HepG2 (cell line): ENCODE data around the gene PPP1R7. TPM values are rescaled to one million over a fixed set of nuclear protein-coding genes. Genes with fewer than 3 reads are reported as not detected.

ENCODE experiments used
- CBX1 ChIP-seq: IDR thresholded peaks from one replicate; pipeline ENCODE4 v1.6.1; 2016; ENCODE audit warnings: antibody characterized with exemption, low read depth
- DNMT1 ChIP-seq: sonication (generic); formaldehyde crosslinking; IDR thresholded peaks from 2 replicates; pipeline ENCODE4 v1.5.1; 2020; ENCODE audit warnings: mild to moderate bottlenecking, missing genetic modification reagents
- HNRNPL ChIP-seq: fragments of 200-400 bp; formaldehyde crosslinking; IDR thresholded peaks from 2 replicates; pipeline ENCODE4 v1.6.1; 2017; ENCODE audit warnings: mild to moderate bottlenecking, low read depth, low read length
- HNRNPLL ChIP-seq: fragments of 200-400 bp; formaldehyde crosslinking; IDR thresholded peaks from 2 replicates; pipeline ENCODE4 v1.6.1; 2017; ENCODE audit warnings: mild to moderate bottlenecking, low read depth, low read length; ENCODE audit not compliant: poor library complexity, severe bottlenecking
- RCOR2 ChIP-seq: IDR thresholded peaks from 2 replicates; pipeline ENCODE4 v1.6.1; 2016; ENCODE audit warnings: missing biosample characterization, missing genetic modification reagents
- TARDBP ChIP-seq: sonication (generic); formaldehyde crosslinking; IDR thresholded peaks from 2 replicates; pipeline ENCODE4 v1.8.0; 2022; ENCODE audit warnings: mild to moderate bottlenecking, missing genetic modification reagents
- XRCC5 ChIP-seq: fragments of 200-400 bp; formaldehyde crosslinking; optimal IDR thresholded peaks from 2 replicates; pipeline ENCODE3; 2017; ENCODE audit warnings: mild to moderate bottlenecking, low read length
- ZNF773 ChIP-seq: sonication (generic); formaldehyde crosslinking; IDR thresholded peaks from 2 replicates; pipeline ENCODE4 v1.4.0; 2020; ENCODE audit warnings: missing genetic modification reagents, borderline replicate concordance
- ZSCAN29 ChIP-seq: sonication (generic); formaldehyde crosslinking; conservative IDR thresholded peaks from 2 replicates; pipeline ENCODE4 v1.4.0; 2020; ENCODE audit warnings: mild to moderate bottlenecking, missing genetic modification reagents
- polyA plus RNA-seq, 8 experiments: library from polyadenylated mRNA; depleted of rRNA in 3 of 8; stranded (reverse) in 7 of 8; unstranded in 1 of 8; fragments of >200 nt; fragmentation: Illumina TruSeq in 4 of 8; extraction: Trizol in 4 of 8; gene quantifications; 2 replicates each; pipeline versions ENCODE4 v1.2.1 to v1.2.3, GENCODE V29; 2011 to 2016; ENCODE audit warnings: low read depth in 4 of 8, missing spikeins in 1 of 8, mixed read lengths in 1 of 8; ENCODE audit not compliant: insufficient read depth in 1 of 8
- total RNA-seq, 5 experiments: library from RNA; depleted of rRNA; stranded (reverse); fragments of >200 nt; fragmentation: Illumina TruSeq; extraction: Trizol; gene quantifications; 2 replicates each; pipeline ENCODE4 v1.2.3, GENCODE V29; 2016; ENCODE audit warnings: low read depth in 1 of 5
- TF ChIP-seq, protein P1 (sequence below), 2 experiments: fragments of 450-650 bp in 1 of 2; sonication (generic) in 1 of 2; formaldehyde crosslinking in 1 of 2; IDR thresholded peaks; 2 replicates each; pipeline versions ENCODE4 v1.6.1 to v1.8.0; 2016 to 2022; ENCODE audit warnings: antibody characterized with exemption in 1 of 2, mild to moderate bottlenecking in 1 of 2, missing genetic modification reagents in 1 of 2
- TF ChIP-seq, protein P2 (sequence below): sonication (generic); formaldehyde crosslinking; IDR thresholded peaks from 2 replicates; pipeline ENCODE4 v1.5.0; 2020; ENCODE audit warnings: missing genetic modification reagents
- TF ChIP-seq, protein P3 (sequence below): sonication (generic); IDR thresholded peaks from 2 replicates; pipeline ENCODE4 v1.6.1; 2016; ENCODE audit warnings: low read depth, borderline replicate concordance
- TF ChIP-seq, protein P4 (sequence below): sonication (generic); formaldehyde crosslinking; IDR thresholded peaks from 2 replicates; pipeline ENCODE4 v1.5.0; 2020; ENCODE audit warnings: missing genetic modification reagents, mild to moderate bottlenecking, borderline replicate concordance
- TF ChIP-seq, protein P5 (sequence below): sonication (generic); formaldehyde crosslinking; IDR thresholded peaks from 2 replicates; pipeline ENCODE4 v1.5.0; 2020; ENCODE audit warnings: missing genetic modification reagents, mild to moderate bottlenecking, borderline replicate concordance

Gene PPP1R7
- total and polyA plus RNA-seq, 2 of the 13 experiments (the other 11 are each of a cell fraction or from before 2014, with no cell fraction given), result 33.3 to 67.9 TPM

DNA sequence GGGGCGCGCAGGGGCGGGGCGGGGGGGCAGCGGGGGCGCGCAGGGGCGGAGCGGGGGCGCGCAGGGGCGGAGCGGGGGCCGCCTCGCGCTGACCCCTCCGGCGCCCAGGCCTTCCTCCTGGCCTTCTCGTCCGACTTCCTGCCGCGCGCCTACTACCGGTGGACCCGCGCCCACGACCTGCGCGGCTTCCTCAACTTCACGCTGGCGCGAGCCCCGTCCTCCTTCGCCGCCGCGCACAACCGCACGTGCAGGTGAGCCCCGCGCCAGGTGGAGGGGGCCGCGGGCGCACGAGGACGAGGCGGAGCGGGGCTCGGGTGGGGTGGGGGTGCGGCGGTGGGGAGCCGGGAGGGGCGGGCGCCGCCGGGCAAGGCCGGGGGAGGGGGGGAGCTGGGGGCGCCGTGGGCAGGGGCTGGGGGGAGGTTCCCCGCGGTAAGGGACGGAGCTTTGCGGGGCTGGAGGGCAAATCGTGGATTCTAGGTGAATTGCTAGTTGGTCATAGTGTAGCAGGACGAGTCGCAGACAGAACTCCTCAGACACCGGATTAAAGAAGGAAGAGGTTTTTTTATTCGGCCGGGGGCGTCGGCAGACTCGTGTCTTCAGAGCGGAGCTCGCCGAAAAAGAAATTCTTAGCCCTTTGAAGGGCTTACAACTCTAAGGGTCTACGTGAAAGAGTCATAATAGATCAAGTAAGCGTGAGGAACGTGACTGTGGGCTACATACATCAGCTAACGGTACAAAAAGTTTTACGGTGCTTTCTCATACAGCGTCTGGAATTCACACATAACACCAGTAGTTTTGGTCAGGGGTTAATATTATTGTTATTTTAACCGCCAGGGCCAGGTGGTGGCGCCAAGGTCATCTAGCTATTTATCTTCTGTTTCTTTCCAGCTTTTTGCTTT, 68.1 kb downstream of the PPP1R7 start (continued):
- TF ChIP-seq, protein P1, sequence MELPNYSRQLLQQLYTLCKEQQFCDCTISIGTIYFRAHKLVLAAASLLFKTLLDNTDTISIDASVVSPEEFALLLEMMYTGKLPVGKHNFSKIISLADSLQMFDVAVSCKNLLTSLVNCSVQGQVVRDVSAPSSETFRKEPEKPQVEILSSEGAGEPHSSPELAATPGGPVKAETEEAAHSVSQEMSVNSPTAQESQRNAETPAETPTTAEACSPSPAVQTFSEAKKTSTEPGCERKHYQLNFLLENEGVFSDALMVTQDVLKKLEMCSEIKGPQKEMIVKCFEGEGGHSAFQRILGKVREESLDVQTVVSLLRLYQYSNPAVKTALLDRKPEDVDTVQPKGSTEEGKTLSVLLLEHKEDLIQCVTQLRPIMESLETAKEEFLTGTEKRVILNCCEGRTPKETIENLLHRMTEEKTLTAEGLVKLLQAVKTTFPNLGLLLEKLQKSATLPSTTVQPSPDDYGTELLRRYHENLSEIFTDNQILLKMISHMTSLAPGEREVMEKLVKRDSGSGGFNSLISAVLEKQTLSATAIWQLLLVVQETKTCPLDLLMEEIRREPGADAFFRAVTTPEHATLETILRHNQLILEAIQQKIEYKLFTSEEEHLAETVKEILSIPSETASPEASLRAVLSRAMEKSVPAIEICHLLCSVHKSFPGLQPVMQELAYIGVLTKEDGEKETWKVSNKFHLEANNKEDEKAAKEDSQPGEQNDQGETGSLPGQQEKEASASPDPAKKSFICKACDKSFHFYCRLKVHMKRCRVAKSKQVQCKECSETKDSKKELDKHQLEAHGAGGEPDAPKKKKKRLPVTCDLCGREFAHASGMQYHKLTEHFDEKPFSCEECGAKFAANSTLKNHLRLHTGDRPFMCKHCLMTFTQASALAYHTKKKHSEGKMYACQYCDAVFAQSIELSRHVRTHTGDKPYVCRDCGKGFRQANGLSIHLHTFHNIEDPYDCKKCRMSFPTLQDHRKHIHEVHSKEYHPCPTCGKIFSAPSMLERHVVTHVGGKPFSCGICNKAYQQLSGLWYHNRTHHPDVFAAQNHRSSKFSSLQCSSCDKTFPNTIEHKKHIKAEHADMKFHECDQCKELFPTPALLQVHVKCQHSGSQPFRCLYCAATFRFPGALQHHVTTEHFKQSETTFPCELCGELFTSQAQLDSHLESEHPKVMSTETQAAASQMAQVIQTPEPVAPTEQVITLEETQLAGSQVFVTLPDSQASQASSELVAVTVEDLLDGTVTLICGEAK (IDR thresholded peaks at IDR 0.05), result no peak
- TF ChIP-seq, protein P1 (CRISPR knock-in tag; IDR thresholded peaks at IDR 0.05), result no peak; the same call in 1 of the 2 replicates
- TF ChIP-seq ZSCAN29, result no peak
- no peak for TF ChIP-seq HNRNPL
- TF ChIP-seq HNRNPLL, result no peak
- no peak for TF ChIP-seq RCOR2 (CRISPR knock-in tag)
- no peak for TF ChIP-seq XRCC5
- TF ChIP-seq, protein P2, sequence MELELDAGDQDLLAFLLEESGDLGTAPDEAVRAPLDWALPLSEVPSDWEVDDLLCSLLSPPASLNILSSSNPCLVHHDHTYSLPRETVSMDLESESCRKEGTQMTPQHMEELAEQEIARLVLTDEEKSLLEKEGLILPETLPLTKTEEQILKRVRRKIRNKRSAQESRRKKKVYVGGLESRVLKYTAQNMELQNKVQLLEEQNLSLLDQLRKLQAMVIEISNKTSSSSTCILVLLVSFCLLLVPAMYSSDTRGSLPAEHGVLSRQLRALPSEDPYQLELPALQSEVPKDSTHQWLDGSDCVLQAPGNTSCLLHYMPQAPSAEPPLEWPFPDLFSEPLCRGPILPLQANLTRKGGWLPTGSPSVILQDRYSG, result no peak; the same call in 1 of the 2 replicates
- TF ChIP-seq TARDBP, result 0 out of 2 replicates have a peak, but pooled peaks have one; percentile 31
- TF ChIP-seq ZNF773 (CRISPR knock-in tag), result peak; percentile 94
- TF ChIP-seq, protein P3, sequence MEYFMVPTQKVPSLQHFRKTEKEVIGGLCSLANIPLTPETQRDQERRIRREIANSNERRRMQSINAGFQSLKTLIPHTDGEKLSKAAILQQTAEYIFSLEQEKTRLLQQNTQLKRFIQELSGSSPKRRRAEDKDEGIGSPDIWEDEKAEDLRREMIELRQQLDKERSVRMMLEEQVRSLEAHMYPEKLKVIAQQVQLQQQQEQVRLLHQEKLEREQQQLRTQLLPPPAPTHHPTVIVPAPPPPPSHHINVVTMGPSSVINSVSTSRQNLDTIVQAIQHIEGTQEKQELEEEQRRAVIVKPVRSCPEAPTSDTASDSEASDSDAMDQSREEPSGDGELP, result no peak
- 0 out of 2 replicates have a peak, but pooled peaks have one; percentile 63 for TF ChIP-seq DNMT1 (CRISPR knock-in tag)
- no peak for TF ChIP-seq CBX1
- TF ChIP-seq, protein P4, sequence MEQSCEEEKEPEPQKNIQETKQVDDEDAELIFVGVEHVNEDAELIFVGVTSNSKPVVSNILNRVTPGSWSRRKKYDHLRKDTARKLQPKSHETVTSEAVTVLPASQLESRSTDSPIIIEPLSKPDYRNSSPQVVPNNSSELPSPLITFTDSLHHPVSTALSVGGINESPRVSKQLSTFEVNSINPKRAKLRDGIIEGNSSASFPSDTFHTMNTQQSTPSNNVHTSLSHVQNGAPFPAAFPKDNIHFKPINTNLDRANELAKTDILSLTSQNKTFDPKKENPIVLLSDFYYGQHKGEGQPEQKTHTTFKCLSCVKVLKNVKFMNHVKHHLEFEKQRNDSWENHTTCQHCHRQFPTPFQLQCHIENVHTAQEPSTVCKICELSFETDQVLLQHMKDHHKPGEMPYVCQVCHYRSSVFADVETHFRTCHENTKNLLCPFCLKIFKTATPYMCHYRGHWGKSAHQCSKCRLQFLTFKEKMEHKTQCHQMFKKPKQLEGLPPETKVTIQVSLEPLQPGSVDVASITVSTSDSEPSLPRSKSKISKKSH (CRISPR knock-in tag), result 0 out of 2 replicates have a peak, but pooled peaks have one; percentile 79
- TF ChIP-seq, protein P5, sequence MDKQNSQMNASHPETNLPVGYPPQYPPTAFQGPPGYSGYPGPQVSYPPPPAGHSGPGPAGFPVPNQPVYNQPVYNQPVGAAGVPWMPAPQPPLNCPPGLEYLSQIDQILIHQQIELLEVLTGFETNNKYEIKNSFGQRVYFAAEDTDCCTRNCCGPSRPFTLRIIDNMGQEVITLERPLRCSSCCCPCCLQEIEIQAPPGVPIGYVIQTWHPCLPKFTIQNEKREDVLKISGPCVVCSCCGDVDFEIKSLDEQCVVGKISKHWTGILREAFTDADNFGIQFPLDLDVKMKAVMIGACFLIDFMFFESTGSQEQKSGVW (CRISPR knock-in tag), result no peak
